ENCODE data around the gene KLK12.

The KLK12 gene

DNA sequence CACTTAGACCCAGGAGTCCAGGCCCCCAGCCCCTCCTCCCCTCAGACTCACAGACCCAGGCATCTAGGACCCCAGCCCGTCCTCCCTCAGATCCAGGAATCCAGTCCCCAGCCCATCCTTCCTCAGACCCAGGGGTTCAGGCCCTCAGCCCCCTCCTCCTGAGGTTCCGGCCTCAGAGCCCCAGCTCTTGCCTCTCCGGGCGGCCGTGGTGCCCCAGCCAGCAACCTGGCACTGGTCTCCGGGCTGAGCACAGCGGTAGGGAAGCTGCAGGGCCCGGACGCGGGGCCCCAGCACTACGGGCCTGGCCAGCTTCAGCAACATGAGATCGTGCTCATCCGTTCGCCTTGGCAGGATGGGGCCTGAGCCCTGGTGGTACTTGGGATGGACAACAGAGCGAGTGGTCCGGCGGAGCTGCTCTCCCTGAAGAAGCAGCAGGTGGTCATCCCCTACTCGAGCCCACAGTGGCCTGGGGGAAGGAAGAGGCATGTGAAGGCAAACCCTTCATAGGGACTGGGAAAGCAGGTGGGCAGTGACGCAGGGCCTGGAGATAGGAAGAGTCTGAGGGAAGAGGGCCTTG lies 19.0 kb downstream of the KLK12 start:
- Mint-ChIP-seq H3K27ac (no peak overlapping the region), H3K36me3 (ENCODE audit: low read depth) (no peaks in the 10 kb centered on the region), H3K4me3 (no peak overlapping the region)

DNA sequence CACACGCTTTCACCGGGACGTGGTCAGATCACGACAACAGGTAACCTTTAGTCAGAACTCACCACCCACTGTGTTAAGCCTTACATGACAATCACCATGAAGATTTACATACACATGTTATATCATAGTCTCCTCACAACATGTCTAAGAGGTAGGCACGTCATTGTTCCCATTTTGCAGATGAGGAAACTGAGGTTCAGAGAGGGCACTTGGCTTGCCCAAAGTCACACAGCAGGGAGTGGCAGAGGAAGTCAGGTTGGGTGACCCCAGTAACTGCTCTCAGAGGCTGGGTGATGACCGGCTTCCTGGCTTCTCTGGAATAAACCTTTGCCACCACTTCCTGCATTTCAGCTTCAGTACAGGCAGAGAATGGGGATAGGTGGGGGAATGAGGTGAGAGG lies 20.6 kb downstream of the KLK12 start:
- H3K36me3 Mint-ChIP-seq (ENCODE audit: low read depth) = no peaks in the 10 kb centered on the region
- no peak for DNase-seq
- H3K27ac Mint-ChIP-seq = no peak overlapping the region
- H3K4me3 Mint-ChIP-seq = no peak overlapping the region
- H3K4me1 Mint-ChIP-seq (ENCODE audit: low read depth) = peaks cover 18% of the 10 kb centered on the region
- H3K27me3 Mint-ChIP-seq = peaks cover 78% of the 10 kb centered on the region
- H3K9me3 Mint-ChIP-seq = no peaks in the 10 kb centered on the region

More for the DNA sequence above, 19.0 kb downstream of the KLK12 start:
- no peak for DNase-seq
- Mint-ChIP-seq H3K4me1 (ENCODE audit: low read depth) (peaks cover 20% of the 10 kb centered on the region), H3K27me3 (peaks cover 77% of the 10 kb centered on the region), H3K9me3 (no peaks in the 10 kb centered on the region)

DNA sequence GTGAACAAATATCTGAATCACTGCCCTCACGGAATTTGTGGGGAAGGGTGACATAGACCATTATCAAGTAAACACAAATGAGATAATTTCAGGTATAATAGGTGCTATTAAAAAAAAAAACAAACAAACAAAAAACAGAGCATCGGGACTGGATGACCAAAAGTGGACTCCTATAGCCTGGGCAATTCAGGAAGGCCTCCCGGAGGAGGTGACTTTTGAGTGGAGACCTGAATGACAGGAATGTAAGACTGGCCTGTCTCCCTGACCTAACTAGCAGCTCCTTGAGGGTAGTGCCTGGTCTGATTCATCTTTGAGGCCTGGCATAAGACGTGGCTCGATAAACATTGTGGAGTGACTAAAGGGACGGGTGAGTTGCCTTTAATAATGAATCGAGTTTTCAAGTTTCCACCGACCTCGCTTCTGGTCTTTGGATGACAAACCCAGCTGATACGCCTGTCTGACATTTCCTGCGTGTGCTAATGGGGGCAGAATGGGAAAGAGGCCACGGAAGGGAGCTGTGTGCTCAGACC lies 22.1 kb downstream of the KLK12 start:
- Mint-ChIP-seq H3K4me3 (no peak overlapping the region), H3K27me3 (peaks cover 71% of the 10 kb centered on the region), H3K36me3 (ENCODE audit: low read depth) (no peaks in the 10 kb centered on the region), H3K27ac (no peak overlapping the region), H3K9me3 (no peaks in the 10 kb centered on the region), H3K4me1 (ENCODE audit: low read depth) (peaks cover 10% of the 10 kb centered on the region)
- no peak for DNase-seq

DNA sequence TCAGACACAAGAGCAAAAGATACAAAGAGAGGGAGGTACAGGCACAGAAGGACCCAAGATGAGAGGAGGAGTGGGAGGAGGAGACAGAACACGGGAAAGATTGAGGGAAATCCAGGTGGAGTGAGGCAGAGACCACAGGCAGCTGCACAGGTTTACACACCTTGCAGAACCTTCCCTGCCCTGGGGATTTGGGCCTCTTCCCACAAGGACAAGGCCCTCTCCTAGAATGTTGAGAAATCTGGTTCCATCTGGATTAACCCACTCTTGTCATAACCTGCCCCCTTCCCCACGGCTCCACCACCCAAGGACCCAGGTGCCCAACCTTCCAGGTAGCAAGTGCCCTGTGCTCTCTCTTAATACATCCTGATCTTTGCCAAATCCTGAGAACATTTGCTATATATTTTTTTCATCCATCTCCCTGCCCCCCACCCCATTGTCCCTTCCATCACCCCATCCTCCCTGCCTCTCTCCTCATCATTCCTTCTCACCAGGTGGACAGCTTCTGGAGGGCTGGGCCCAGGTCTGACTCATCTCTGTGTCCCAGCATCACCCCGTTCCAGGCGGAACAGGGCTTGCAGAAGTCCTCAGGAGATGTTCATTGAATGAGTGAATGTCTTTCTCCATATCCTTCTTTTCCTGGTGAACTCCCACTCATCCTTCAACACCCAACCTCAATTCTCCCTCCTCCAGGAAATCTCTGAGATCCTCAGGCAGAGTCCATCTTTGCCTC lies 24.6 kb downstream of the KLK12 start:
- peaks cover 63% of the 10 kb centered on the region for H3K27me3 Mint-ChIP-seq
- H3K4me3 Mint-ChIP-seq = no peak overlapping the region
- H3K9me3 Mint-ChIP-seq = no peaks in the 10 kb centered on the region
- H3K27ac Mint-ChIP-seq = no peak overlapping the region
- no peaks in the 10 kb centered on the region for H3K36me3 Mint-ChIP-seq (ENCODE audit: low read depth)
- DNase-seq = no peak
- no peaks in the 10 kb centered on the region for H3K4me1 Mint-ChIP-seq (ENCODE audit: low read depth)

DNA sequence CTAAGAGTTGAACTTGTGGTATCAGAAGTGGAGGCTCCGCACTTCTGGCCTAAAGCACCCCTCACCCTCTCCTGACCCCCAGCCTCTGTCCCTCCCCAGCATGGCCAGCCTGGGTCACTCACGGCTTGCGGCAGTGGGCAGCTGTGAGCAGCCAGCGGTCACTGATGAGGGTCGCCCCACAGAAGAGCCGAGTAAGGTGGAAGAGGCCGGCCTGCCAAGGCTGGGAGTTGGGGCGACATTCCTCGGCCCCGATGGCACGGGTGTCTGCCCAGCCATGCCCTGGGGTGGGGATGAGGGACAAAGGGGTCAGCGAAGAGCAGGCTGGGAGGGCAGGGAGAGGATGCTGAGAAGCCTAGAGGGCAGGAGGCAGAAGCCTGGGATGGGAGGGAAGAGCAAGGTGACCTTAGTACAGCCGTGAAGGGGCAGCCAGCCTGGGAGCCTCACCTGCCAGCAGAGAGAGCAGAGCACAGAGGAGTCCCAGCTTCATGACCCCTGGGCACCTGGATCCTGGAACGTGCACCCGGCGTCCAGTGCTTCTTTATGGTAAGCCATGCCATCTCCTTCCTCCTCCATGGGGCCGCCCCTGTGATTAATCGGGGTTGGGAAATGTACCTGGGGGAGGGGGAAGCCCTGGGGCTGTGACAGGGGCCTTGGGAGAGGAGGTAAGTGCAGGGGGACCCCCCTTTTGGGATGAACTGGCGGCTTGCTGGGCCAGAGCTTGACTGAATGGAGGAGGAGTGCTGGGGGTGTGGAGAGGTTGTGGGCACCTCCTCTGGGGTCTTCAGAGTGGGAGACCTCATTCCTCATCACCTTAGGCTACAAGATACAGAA lies 25.5 kb downstream of the KLK12 start:
- no peak overlapping the region for H3K4me3 Mint-ChIP-seq
- no peak overlapping the region for H3K27ac Mint-ChIP-seq
- H3K27me3 Mint-ChIP-seq = peaks cover 53% of the 10 kb centered on the region
- H3K9me3 Mint-ChIP-seq = no peaks in the 10 kb centered on the region
- no peak for DNase-seq
- H3K4me1 Mint-ChIP-seq (ENCODE audit: low read depth) = no peaks in the 10 kb centered on the region
- H3K36me3 Mint-ChIP-seq (ENCODE audit: low read depth) = no peaks in the 10 kb centered on the region

DNA sequence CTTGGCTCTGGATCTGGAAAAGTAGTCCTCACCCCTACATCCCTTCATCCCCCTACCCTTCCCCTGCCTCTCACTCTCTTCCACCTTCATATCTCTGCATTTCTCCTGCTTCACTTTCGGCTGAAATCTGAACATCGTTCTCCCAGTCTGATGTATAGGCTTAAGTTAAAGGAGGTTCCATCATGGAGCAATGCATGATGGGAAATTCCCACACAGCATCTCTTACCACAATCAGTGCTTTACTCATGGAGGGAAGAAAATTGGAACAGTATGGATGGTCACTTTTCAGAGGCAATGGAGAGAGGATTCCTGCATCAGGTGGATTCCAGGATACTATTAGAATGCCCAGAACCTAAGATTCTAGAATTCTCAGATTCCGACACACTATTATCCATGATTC lies 27.3 kb downstream of the KLK12 start:
- no peak overlapping the region for H3K27ac Mint-ChIP-seq
- no peaks in the 10 kb centered on the region for H3K36me3 Mint-ChIP-seq (ENCODE audit: low read depth)
- H3K4me3 Mint-ChIP-seq = no peak overlapping the region
- H3K27me3 Mint-ChIP-seq = peaks cover 49% of the 10 kb centered on the region
- DNase-seq = no peak
- peaks cover 1% of the 10 kb centered on the region for H3K4me1 Mint-ChIP-seq (ENCODE audit: low read depth)
- no peaks in the 10 kb centered on the region for H3K9me3 Mint-ChIP-seq

DNA sequence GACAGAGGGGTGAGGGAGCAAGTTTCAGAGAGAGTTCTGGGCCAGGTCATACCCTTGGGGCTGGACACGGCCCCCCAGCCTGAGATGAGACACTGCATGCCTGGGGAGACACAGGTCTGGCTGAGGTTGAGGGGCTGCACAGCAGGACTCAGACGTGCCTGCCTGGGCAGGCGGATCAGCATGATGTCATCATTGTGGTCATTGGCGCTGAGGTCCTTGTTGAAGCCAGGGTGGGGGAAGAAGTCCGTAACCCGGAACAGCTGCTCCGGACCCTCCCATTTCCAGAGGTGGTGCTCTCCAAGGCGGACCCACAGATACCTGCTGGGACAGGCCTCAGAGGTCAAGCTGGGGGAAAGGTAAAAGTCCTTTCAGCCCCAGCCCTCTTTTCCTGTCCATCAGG lies 28.4 kb downstream of the KLK12 start:
- no peak for DNase-seq
- Mint-ChIP-seq H3K36me3 (ENCODE audit: low read depth) (no peaks in the 10 kb centered on the region), H3K9me3 (no peaks in the 10 kb centered on the region), H3K4me1 (ENCODE audit: low read depth) (peaks cover 4% of the 10 kb centered on the region), H3K27ac (no peak overlapping the region), H3K4me3 (no peak overlapping the region), H3K27me3 (peaks cover 57% of the 10 kb centered on the region)

DNA sequence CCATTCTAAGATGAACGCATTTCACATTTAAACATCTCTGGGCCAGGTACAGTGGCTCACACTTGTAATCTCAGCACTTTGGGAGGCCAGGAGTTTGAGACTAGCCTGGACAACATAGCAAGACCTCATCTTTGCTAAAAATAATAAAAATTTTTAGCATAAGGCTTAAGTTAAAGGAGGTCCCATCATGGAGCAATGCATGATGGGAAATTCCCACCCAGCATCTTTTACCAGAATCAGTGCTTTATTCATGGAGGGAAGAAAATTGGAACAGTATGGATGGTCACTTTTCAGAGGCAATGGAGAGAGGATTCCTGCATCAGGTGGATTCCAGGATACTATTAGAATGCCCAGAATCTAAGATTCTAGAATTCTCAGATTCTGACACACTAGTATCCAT lies 29.6 kb downstream of the KLK12 start:
- no peak for DNase-seq
- Mint-ChIP-seq H3K9me3 (no peaks in the 10 kb centered on the region), H3K4me1 (ENCODE audit: low read depth) (peaks cover 4% of the 10 kb centered on the region), H3K27me3 (peaks cover 62% of the 10 kb centered on the region), H3K27ac (no peak overlapping the region), H3K36me3 (ENCODE audit: low read depth) (no peaks in the 10 kb centered on the region), H3K4me3 (no peak overlapping the region)

DNA sequence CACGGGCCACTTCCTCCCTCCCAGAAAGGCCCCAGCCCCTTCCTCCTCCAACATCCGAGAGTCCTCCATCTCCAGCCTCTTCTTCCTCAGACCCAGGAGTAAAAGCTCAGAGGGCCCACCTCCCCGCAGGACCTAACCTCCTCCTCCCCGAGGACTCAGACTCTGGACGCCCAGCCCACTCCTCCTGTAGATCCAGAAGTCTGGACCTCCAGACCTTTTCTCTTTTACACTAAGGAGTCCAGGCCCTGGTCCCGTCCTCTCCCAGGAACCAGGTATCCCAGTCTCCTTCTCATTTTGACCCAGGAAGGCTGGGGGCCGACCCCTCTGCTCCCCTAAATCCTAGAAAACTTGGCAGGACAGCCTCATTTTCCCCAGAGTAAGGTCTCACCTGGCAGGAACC lies 31.5 kb downstream of the KLK12 start:
- Mint-ChIP-seq H3K9me3 (no peaks in the 10 kb centered on the region), H3K4me3 (no peak overlapping the region), H3K27me3 (peaks cover 64% of the 10 kb centered on the region), H3K27ac (no peak overlapping the region), H3K36me3 (ENCODE audit: low read depth) (no peaks in the 10 kb centered on the region), H3K4me1 (ENCODE audit: low read depth) (peaks cover 4% of the 10 kb centered on the region)
- DNase-seq = no peak

DNA sequence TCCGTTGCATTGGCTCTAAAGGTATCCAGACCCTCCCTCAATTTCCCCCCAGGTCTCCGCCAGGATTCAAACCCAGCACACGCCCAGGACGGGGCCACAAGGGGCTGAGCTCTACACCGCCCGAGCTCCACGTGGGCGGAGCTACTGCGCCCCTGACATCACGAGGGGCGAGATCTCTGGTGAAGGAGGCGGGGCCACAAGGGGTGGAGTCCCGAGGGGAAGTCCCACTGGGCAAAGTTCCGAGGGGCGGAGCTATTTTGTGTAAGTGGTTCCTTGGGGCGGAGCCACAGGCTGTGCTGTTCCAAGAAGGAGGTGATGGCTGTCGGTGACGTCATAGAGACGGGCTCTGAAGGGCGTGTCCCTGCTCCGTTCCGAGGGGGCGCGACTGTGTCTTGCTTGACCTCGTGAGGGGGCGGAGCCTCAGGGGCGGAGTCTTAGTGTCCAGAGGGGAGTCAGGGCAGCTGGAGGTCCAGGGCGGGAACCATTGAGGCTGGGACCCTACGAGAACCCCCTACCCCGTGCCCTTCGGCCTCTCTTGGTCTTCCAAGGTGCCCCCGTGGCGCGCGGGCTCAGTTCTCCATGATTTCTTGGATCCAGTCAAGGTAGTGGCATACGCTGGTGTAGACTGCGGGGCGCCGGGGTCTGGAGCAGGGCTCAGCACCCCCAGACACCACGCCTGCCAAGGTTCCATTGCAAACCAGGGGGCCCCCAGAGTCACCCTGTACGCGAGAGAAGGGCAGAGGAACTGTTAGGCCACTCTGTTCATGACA lies 32.1 kb downstream of the KLK12 start:
- DNase-seq = no peak
- no peak overlapping the region for H3K4me3 Mint-ChIP-seq
- H3K27me3 Mint-ChIP-seq = peaks cover 70% of the 10 kb centered on the region
- no peak overlapping the region for H3K27ac Mint-ChIP-seq
- peaks cover 4% of the 10 kb centered on the region for H3K4me1 Mint-ChIP-seq (ENCODE audit: low read depth)
- H3K36me3 Mint-ChIP-seq (ENCODE audit: low read depth) = no peaks in the 10 kb centered on the region
- H3K9me3 Mint-ChIP-seq = no peaks in the 10 kb centered on the region

DNA sequence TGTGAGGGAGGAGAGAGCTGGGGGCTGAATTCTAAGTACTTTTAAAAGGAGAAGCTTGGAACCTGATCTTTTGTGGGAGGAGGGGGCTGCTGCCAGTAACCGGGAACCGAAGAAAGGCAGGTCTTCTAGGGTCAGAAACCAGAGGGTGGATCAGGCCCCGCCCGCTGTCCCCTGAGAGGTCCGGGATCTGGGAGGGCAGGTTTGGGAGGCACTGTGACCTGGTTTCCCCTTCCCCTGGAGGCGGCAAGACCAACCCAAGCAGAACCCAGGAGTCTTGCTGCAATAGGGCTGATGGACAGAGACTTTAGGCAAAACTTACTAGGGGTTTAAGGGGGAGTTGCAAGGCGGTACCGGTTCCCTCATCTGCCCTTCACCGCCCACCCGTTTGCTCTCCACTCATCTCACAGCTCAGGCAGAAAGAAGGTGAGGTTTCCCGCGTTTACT lies 32.7 kb downstream of the KLK12 start:
- H3K4me3 Mint-ChIP-seq = no peak overlapping the region
- no peaks in the 10 kb centered on the region for H3K9me3 Mint-ChIP-seq
- H3K36me3 Mint-ChIP-seq (ENCODE audit: low read depth) = no peaks in the 10 kb centered on the region
- H3K4me1 Mint-ChIP-seq (ENCODE audit: low read depth) = peaks cover 4% of the 10 kb centered on the region
- H3K27ac Mint-ChIP-seq = no peak overlapping the region
- no peak for DNase-seq
- H3K27me3 Mint-ChIP-seq = peaks cover 67% of the 10 kb centered on the region

DNA sequence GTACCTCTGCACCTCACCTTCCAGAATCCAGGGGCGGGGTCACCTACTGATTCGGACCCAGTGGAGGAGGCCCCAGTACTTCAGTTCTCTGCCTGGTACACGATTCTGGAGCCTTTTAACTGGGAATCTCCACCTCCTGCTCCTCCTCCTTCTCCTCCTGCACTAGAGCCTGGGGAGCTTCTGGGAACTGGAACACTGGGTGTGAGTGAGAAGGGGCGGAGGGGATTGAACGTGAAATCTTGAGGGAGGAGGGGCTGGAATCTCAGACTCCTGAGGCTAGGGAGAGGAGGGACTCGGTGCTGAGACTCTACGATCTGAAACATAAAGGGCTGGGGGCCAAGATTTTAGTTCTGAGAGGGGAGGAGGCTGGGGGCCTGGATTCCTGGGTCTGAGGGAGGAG lies 33.3 kb downstream of the KLK12 start, which contains the start of gene KLK8:
Gene KLK8, minus strand, starts transcription at position 90 of the 400 bp plus-strand sequence. CDS start 437 bp downstream, outside the sequence.
- H3K27me3 Mint-ChIP-seq = peaks cover 66% of the 10 kb centered on the region
- H3K4me3 Mint-ChIP-seq = no peak within 1 kb of the TSS
- H3K36me3 Mint-ChIP-seq (ENCODE audit: low read depth) = no peaks in the 10 kb centered on the region
- H3K27ac Mint-ChIP-seq = no peak within 1 kb of the TSS
- H3K4me1 Mint-ChIP-seq (ENCODE audit: low read depth) = peaks cover 4% of the 10 kb centered on the region
- no peaks in the 10 kb centered on the region for H3K9me3 Mint-ChIP-seq
- DNase-seq = no peak

DNA sequence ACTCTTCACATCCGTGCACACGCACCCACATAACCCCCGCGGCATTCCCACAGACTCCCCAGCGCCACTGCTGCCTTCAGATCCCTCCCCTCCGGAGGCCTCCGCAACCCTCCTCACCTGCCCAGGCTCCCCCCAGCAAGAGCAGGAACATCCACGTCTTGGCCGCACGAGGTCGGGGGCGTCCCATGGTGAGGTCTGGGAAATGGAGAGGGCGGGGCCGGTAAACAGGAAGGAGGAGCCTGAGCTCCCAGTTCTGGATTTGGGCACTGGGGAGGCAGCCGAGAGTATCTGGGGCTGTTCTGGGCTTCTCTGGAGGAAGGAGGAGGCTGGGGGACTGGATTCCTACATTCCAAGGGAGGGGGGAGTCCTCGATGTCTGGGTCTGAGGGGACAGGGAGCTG lies 33.8 kb downstream of the KLK12 start:
- DNase-seq = no peak
- no peaks in the 10 kb centered on the region for H3K36me3 Mint-ChIP-seq (ENCODE audit: low read depth)
- no peak overlapping the region for H3K4me3 Mint-ChIP-seq
- H3K27me3 Mint-ChIP-seq = peaks cover 62% of the 10 kb centered on the region
- no peak overlapping the region for H3K27ac Mint-ChIP-seq
- H3K9me3 Mint-ChIP-seq = no peaks in the 10 kb centered on the region
- H3K4me1 Mint-ChIP-seq (ENCODE audit: low read depth) = peaks cover 4% of the 10 kb centered on the region

DNA sequence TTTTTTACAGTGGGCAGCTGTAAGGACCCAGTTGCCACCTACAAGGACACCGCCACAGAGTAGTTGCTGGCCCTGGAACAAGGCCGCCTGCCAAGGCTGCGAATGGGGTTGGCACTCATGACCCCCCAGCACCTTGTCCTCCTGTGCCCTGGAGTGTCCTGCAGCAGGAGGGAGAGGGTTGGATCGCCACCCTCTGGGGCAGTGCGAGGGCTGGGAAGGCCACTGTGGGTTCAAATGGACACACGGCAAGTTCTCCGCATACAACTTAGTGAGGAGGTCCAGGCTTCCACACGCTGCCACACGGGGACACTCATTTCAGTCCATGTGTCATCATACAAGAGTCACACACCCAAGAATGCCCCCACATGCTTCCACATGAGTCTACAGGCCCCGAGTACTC lies 34.4 kb downstream of the KLK12 start:
- Mint-ChIP-seq H3K4me1 (ENCODE audit: low read depth) (peaks cover 4% of the 10 kb centered on the region), H3K9me3 (no peaks in the 10 kb centered on the region), H3K27ac (no peak overlapping the region), H3K4me3 (no peak overlapping the region), H3K36me3 (ENCODE audit: low read depth) (no peaks in the 10 kb centered on the region), H3K27me3 (peaks cover 62% of the 10 kb centered on the region)
- no peak for DNase-seq
